NCI-H2227 (cell line): ENCODE data around the gene PARVB.

ENCODE experiments used
- DNase-seq: peaks from one replicate; lab custom pipeline; 2025; ENCODE audit not compliant: unreplicated experiment; lab: John Stamatoyannopoulos, UW

PARVB gene

GRCh38 chr22:44024288-44024921, at the start of gene PARVB:
PARVB (plus strand) TSS chr22:44024302; CDS start chr22:44024340, 38 bp downstream.
- DNase-seq = no peak

- no peak for DNase-seq
Measured at GRCh38 chr22:43975041-43975440, 49.1 kb upstream of the PARVB start.

- no peak for DNase-seq
Measured at GRCh38 chr22:43976861-43977795, 47.0 kb upstream of the PARVB start.

- no peak for DNase-seq
Measured at GRCh38 chr22:43978558-43978957, 45.5 kb upstream of the PARVB start.

GRCh38 chr22:43980579-43980978, 43.5 kb upstream of the PARVB start:
- no peak for DNase-seq

- no peak for DNase-seq
Measured at GRCh38 chr22:43980996-43981395, 43.1 kb upstream of the PARVB start.

GRCh38 chr22:43983808-43984207, 40.3 kb upstream of the PARVB start:
- DNase-seq = no peak

- no peak for DNase-seq
Measured at GRCh38 chr22:43985532-43985931, 38.6 kb upstream of the PARVB start.

GRCh38 chr22:43988116-43988820, 35.8 kb upstream of the PARVB start:
- DNase-seq = no peak

- no peak for DNase-seq
Measured at GRCh38 chr22:43988960-43989359, 35.1 kb upstream of the PARVB start.

GRCh38 chr22:43990044-43990443, 34.1 kb upstream of the PARVB start:
- DNase-seq = no peak

- no peak for DNase-seq
Measured at GRCh38 chr22:43991316-43992020, 32.6 kb upstream of the PARVB start.

- no peak for DNase-seq
Measured at GRCh38 chr22:43992331-43992821, 31.7 kb upstream of the PARVB start.

- peak; percentile 65 for DNase-seq
Measured at GRCh38 chr22:43993072-43993760, 30.9 kb upstream of the PARVB start.

- no peak for DNase-seq
Measured at GRCh38 chr22:43994006-43994405, 30.1 kb upstream of the PARVB start.

- DNase-seq = no peak
Measured at GRCh38 chr22:43994416-43994815, 29.7 kb upstream of the PARVB start.

GRCh38 chr22:43995057-43995685, 28.9 kb upstream of the PARVB start:
- no peak for DNase-seq

- no peak for DNase-seq
Measured at GRCh38 chr22:43995798-43996169, 28.3 kb upstream of the PARVB start.

- DNase-seq = no peak
Measured at GRCh38 chr22:43996170-43996980, 27.7 kb upstream of the PARVB start.
